ENCODE data around the gene CPLANE1. TPM values are rescaled to one million over a fixed set of nuclear protein-coding genes. Genes with fewer than 3 reads are reported as not detected.
"Not testable (repeated sequence)": the region's sequence is repeated elsewhere in the genome, so short reads cannot be mapped to it uniquely, and the experiment has no call there.

CPLANE1 gene
- polyA plus RNA-seq, 1 experiment = 18.5 TPM

GRCh38 chr5:37090781-37091180, 158.4 kb downstream of the CPLANE1 start:
- Histone ChIP-seq H3K9me3 (ENCODE audit: control insufficient read depth, insufficient read depth, low read length) (no peaks in the 10 kb centered on the region), H3K27ac (ENCODE audit: low read depth, low read length) (no peak overlapping the region), H3K4me3 (ENCODE audit: low read depth, low read length) (no peak overlapping the region), H3K27me3 (ENCODE audit: control insufficient read depth, insufficient read depth, low read length) (no peaks in the 10 kb centered on the region)
- POLR2A ChIA-PET = no interaction called here
- CTCF ChIA-PET = no interaction called here
- no peak for TF ChIP-seq CTCF (IDR thresholded peaks at IDR 0.05; ENCODE audit: low read depth, low read length)
- peak; percentile 7 for DNase-seq (ENCODE audit: low read depth, low spot score)

DNA sequence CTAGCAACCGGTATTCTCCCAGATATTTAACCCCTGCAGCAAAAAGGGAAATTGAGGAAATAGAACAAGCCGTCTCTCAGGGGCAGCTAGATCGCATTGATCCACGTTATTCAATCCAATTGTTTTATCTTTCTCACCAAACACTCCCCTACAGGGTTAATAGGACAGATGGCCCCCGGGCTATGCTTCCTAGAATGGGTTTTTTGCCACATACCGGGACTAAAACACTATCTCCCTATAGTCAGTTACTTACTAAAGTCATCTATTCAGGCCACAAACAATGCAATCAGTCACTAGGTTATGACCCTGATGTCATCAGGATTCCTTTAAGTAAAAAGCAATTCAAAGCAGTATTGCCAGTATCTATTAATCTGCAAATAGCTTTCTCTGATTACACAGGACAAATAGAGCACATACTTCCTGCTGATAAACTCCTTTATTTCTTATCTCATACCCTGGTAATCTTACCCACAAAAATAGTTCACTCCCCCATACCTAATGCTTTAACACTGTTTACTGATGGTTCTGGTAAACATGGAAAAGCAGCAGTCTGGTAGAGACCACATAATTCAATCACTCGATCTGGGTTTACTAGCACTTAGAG, 159.0 kb downstream of the CPLANE1 start:
- Histone ChIP-seq H3K27ac (ENCODE audit: low read depth, low read length) (no peak overlapping the region), H3K9me3 (ENCODE audit: control insufficient read depth, insufficient read depth, low read length) (no peaks in the 10 kb centered on the region), H3K4me3 (ENCODE audit: low read depth, low read length) (no peak overlapping the region), H3K27me3 (ENCODE audit: control insufficient read depth, insufficient read depth, low read length) (no peaks in the 10 kb centered on the region)
- no peak for DNase-seq (ENCODE audit: low read depth, low spot score)
- TF ChIP-seq CTCF (IDR thresholded peaks at IDR 0.05; ENCODE audit: low read depth, low read length) = no peak
- ChIA-PET CTCF (no interaction called here), POLR2A (no interaction called here)

DNA sequence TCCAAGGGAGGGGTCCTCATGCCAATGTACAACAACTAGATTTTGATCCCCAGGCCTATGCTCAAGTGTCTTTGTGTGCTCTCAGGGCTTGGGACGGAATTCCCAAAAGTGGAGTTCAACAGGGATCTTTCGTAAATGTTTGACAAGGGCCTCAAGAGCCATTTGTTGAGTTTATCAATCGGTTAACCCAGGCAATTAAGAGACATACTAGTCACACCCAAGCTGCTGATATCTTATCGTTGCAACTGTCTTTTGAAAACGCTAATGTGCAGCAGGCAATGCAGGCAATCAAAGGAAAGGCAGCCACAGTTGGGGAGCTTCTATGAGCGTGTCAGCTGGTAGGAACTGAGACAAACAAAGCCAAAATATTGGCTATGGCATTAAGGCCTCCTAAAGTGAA, 161.2 kb downstream of the CPLANE1 start:
- DNase-seq (ENCODE audit: low read depth, low spot score) = no peak
- no peak for TF ChIP-seq CTCF (IDR thresholded peaks at IDR 0.05; ENCODE audit: low read depth, low read length)
- POLR2A ChIA-PET = no interaction called here
- Histone ChIP-seq H3K4me3 (ENCODE audit: low read depth, low read length) (no peak overlapping the region), H3K27ac (ENCODE audit: low read depth, low read length) (no peak overlapping the region), H3K9me3 (ENCODE audit: control insufficient read depth, insufficient read depth, low read length) (no peaks in the 10 kb centered on the region), H3K27me3 (ENCODE audit: control insufficient read depth, insufficient read depth, low read length) (no peaks in the 10 kb centered on the region)
- CTCF ChIA-PET = no interaction called here

DNA sequence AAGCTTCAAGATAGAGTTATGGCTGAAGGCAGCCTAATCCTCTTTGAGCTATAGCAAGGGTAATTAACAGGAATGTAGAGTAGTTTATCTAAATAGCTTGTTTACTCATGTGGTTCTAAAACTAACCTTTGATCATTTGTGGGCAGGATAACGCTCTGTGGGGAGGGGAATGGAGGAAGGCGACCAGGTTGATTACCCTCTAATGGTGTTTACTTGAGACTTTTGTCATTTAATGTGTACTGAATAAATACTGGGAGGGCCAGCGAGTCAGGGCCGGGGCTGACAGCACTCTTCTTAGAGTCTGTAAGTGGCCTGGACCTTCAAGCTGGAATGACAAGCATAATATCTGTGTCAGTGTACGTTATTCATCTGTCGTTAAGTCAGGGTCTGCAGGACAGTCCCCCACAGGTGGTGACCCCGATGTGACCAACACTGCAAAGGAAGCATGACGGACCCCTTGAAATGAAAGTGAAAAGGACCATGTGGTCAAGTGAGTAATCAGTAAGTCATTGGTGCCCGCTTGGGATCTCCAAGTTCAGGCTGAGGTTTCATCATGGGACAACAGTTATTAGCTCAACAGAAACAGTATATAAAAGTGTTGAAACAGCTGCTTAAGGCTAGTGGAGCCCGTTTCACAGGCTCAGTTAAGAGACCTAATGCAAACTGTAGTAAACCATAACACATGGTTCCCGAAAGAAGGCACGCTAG, 162.6 kb downstream of the CPLANE1 start:
- H3K9me3 ChIP-seq (ENCODE audit: control insufficient read depth, insufficient read depth, low read length) = no peaks in the 10 kb centered on the region
- no peaks in the 10 kb centered on the region for H3K27me3 ChIP-seq (ENCODE audit: control insufficient read depth, insufficient read depth, low read length)
- H3K4me3 ChIP-seq (ENCODE audit: low read depth, low read length) = no peak overlapping the region
- H3K27ac ChIP-seq (ENCODE audit: low read depth, low read length) = peak overlapping the region; percentile 21
- DNase-seq (ENCODE audit: low read depth, low spot score) = peak; percentile 20
- TF ChIP-seq CTCF (IDR thresholded peaks at IDR 0.05; ENCODE audit: low read depth, low read length) = no peak
- ChIA-PET CTCF (no interaction called here), POLR2A (no interaction called here)

DNA sequence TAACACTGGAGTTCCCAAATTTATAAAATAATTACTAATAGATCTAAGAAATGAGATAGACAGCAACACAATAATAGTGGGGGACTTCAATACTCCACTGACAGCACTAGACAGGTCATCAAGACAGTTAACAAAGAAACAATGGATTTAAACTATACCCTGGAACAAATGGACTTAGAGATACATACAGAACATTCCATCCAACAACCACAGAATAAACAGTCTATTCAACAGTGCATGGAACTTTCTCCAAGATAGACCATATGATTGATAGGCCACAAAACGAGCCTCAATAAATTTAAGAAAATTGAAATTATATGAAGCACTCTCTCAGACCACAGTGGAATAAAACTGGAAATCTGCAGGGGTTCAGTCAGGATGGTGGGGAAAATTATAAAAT, 163.2 kb downstream of the CPLANE1 start:
- H3K27ac ChIP-seq (ENCODE audit: low read depth, low read length); H3K9me3 ChIP-seq (ENCODE audit: control insufficient read depth, insufficient read depth, low read length); DNase-seq (ENCODE audit: low read depth, low spot score); CTCF ChIA-PET; H3K4me3 ChIP-seq (ENCODE audit: low read depth, low read length); H3K27me3 ChIP-seq (ENCODE audit: control insufficient read depth, insufficient read depth, low read length); POLR2A ChIA-PET: not testable (repeated sequence)

- H3K27me3 ChIP-seq (ENCODE audit: control insufficient read depth, insufficient read depth, low read length); POLR2A ChIA-PET; DNase-seq (ENCODE audit: low read depth, low spot score); H3K4me3 ChIP-seq (ENCODE audit: low read depth, low read length); CTCF ChIA-PET; H3K27ac ChIP-seq (ENCODE audit: low read depth, low read length); H3K9me3 ChIP-seq (ENCODE audit: control insufficient read depth, insufficient read depth, low read length): not testable (repeated sequence)
Measured at GRCh38 chr5:37082977-37083376, 166.2 kb downstream of the CPLANE1 start.
